ENCODE results near the gene KCNK3. TPM values are rescaled to one million over a fixed set of nuclear protein-coding genes. Genes with fewer than 3 reads are reported as not detected.
A peak's percentile ranks its signal among the peaks of the same experiment; 100 is the strongest.

The KCNK3 gene
- total RNA-seq, 2 donors from 2014 or later, result 11.1 to 14.5 TPM

DNA sequence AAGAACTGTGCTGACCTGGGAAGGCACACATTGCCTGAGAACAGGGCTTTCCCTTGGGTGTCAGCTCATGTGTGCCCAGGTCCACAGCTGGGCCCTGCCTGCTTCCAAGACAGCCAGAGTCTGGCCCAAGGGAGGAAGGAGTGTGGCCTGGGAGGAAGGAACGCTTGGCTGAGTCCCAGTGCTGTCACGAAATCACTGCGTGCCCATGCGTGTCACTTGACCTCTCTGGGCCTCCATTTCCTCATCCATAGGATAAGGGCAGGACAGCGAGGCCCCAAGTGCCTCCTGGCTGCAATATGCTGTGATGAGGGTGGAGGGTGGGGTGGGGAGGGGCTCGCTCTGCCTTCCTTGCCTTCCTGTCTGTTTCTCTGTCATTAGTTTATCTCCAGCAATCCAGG is 642 bp upstream of the KCNK3 start:
- H3K36me3 ChIP-seq, result no peaks in the 10 kb centered on the region
- no peaks in the 10 kb centered on the region for H3K27me3 ChIP-seq (replicated peaks; ENCODE audit: insufficient read depth)
- TF ChIP-seq POLR2A (IDR thresholded peaks at IDR 0.05) (no peak), POLR2AphosphoS5 (IDR thresholded peaks at IDR 0.05) (no peak)
- TF ChIP-seq, protein P1, sequence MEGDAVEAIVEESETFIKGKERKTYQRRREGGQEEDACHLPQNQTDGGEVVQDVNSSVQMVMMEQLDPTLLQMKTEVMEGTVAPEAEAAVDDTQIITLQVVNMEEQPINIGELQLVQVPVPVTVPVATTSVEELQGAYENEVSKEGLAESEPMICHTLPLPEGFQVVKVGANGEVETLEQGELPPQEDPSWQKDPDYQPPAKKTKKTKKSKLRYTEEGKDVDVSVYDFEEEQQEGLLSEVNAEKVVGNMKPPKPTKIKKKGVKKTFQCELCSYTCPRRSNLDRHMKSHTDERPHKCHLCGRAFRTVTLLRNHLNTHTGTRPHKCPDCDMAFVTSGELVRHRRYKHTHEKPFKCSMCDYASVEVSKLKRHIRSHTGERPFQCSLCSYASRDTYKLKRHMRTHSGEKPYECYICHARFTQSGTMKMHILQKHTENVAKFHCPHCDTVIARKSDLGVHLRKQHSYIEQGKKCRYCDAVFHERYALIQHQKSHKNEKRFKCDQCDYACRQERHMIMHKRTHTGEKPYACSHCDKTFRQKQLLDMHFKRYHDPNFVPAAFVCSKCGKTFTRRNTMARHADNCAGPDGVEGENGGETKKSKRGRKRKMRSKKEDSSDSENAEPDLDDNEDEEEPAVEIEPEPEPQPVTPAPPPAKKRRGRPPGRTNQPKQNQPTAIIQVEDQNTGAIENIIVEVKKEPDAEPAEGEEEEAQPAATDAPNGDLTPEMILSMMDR (IDR thresholded peaks at IDR 0.05), result no peak

DNA sequence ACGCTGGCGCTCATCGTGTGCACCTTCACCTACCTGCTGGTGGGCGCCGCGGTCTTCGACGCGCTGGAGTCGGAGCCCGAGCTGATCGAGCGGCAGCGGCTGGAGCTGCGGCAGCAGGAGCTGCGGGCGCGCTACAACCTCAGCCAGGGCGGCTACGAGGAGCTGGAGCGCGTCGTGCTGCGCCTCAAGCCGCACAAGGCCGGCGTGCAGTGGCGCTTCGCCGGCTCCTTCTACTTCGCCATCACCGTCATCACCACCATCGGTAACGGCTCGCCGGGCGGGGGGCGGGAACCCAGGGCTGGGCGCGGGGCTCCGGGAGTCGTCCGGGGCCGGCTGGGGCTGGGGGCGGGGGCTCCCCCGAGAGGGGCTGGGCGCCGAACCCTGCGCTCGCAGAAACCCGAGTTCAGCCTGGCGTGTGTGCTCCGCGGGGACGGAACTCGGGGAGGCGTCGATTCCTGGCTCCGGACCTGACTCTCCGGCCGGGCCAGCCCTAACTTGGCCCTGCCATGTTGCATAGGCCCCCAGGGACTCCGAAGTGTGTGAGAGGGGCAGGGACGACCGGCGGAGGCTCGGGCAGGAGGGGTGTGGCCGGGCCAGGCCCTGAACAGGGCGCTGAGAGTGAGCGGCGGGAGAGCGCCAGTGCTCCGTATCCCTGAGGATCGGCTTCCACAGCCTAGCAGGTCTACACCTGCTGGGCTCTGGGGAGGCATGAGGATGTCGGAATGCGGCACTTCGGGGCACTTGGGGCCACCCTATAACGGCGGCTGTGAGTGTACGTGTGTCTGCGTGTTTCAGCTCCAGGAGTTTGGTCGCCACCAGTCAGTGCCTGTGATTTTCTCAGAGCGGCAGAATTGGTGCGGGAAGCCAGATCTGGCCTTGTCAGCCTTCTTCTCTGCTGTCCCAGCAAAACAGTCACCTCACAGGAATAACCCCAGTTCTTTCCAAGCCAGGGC is 651 bp downstream of the KCNK3 start:
- TF ChIP-seq, protein P1 (IDR thresholded peaks at IDR 0.05), result no peak
- TF ChIP-seq POLR2AphosphoS5 (IDR thresholded peaks at IDR 0.05), result no peak
- no peak for TF ChIP-seq POLR2A (IDR thresholded peaks at IDR 0.05)
- Histone ChIP-seq H3K4me1 (replicated peaks) (peaks cover 7% of the 10 kb centered on the region), H3K36me3 (no peaks in the 10 kb centered on the region), H3K9me3 (no peaks in the 10 kb centered on the region), H3K4me3 (peak overlapping the region; percentile 29 to 44), H3K27me3 (replicated peaks; ENCODE audit: insufficient read depth) (no peaks in the 10 kb centered on the region), H3K27ac (peak overlapping the region; percentile 70 to 83)
- 3% methylated on average over 64 of the region's 83 CpGs for WGBS
- intact Hi-C loops (cut with DNase I), result no loop called here
- DNase-seq (ENCODE audit: low spot score), result no peak

More for the DNA sequence above, 642 bp upstream of the KCNK3 start:
- intact Hi-C loops (cut with DNase I), result no loop called here
- H3K4me3 ChIP-seq, result no peak overlapping the region
- H3K4me1 ChIP-seq (replicated peaks), result peaks cover 7% of the 10 kb centered on the region
- peak overlapping the region; percentile 80 to 81 for H3K27ac ChIP-seq
- H3K9me3 ChIP-seq, result no peaks in the 10 kb centered on the region
- 12% methylated on average over 6 of the region's 6 CpGs for WGBS
- peak; percentile 32 for DNase-seq (ENCODE audit: low spot score)

DNA sequence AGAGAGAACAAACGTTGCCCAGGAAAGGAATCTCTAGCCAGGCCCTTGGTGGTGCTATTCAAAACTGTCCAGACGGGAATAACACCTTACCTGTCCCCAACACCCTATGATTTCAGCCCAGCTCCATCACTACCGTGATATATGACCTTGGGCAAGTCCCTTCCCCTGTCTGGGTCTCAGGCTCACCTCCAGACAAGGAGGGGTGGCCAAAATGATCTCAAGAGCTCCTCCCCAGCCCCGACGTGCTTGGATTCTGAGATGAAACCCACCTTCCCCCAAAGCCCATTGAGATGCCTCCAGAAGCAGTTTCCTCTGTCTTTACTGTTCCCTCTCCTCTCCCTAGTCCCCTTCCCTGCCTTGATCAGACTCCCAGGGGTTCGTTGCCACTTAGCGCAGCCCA is 1.5 kb downstream of the KCNK3 start:
- Histone ChIP-seq H3K4me3 (peak overlapping the region in 1 of 2 donors; percentile 44), H3K4me1 (replicated peaks) (peaks cover 7% of the 10 kb centered on the region), H3K9me3 (no peaks in the 10 kb centered on the region), H3K27ac (no peak overlapping the region), H3K36me3 (no peaks in the 10 kb centered on the region), H3K27me3 (replicated peaks; ENCODE audit: insufficient read depth) (no peaks in the 10 kb centered on the region)
- DNase-seq (ENCODE audit: low spot score), result no peak
- TF ChIP-seq, protein P1 (IDR thresholded peaks at IDR 0.05), result no peak
- intact Hi-C loops (cut with DNase I), result no loop called here
- 57% methylated on average over 7 of the region's 7 CpGs for whole genome bisulfite sequencing

DNA sequence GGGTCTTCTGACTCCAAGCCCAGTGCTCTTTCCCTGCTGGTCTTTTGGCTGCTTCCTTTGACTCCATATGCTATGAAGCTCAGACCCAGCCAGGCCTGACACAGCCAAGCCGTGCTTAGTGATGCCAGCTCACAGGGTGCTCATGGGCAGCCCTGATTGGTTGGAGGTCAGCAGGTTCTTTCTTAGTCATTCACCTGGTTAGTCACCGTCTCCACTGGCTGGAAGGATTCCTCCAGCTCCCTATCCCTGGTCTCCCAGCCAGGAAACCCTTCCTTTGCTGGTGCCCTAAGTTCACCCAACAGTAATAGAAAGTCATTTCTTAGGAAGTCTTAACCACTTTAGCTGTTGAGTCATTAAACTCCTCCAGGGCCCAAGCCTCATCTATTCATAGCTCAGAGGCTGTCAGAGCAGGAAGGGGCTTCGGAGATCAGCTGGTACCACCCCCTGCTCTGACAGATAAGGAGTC is 3.9 kb downstream of the KCNK3 start:
- Histone ChIP-seq H3K27me3 (replicated peaks; ENCODE audit: insufficient read depth) (no peaks in the 10 kb centered on the region), H3K9me3 (no peaks in the 10 kb centered on the region), H3K4me1 (replicated peaks) (peaks cover 7% of the 10 kb centered on the region), H3K4me3 (no peak overlapping the region), H3K27ac (no peak overlapping the region), H3K36me3 (no peaks in the 10 kb centered on the region)
- intact Hi-C loops (cut with DNase I), result no loop called here
- 70% methylated on average over 3 of the region's 3 CpGs for WGBS
- TF ChIP-seq POLR2A (IDR thresholded peaks at IDR 0.05) (no peak), POLR2AphosphoS5 (IDR thresholded peaks at IDR 0.05) (no peak)
- TF ChIP-seq, protein P1 (IDR thresholded peaks at IDR 0.05), result no peak
- DNase-seq (ENCODE audit: low spot score), result no peak

DNA sequence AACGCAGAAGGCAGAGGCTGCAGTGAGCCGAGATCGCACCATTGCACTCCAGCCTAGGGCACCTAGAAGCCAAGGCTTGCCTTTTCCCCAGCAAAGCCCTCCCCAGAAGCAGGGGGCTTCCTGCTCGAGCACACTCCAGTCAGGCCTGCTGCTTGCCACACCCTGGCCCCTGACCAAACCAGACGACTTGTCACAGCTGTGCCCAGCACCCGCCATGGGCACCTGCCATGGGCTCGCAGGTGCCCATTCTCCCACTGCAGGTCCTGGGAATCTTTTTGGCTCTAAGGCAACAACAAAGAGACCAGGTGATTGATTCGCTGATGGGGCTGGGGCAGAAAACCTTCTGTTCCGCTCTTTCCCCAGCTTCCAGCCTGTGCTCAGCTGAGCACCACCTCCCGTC is 4.9 kb downstream of the KCNK3 start:
- no peaks in the 10 kb centered on the region for H3K27me3 ChIP-seq (replicated peaks; ENCODE audit: insufficient read depth)
- intact Hi-C loops (cut with DNase I), result no loop called here
- peaks cover 7% of the 10 kb centered on the region for H3K4me1 ChIP-seq (replicated peaks)
- 89% methylated on average over 10 of the region's 10 CpGs for WGBS
- TF ChIP-seq, protein P1 (IDR thresholded peaks at IDR 0.05), result no peak
- TF ChIP-seq POLR2AphosphoS5 (IDR thresholded peaks at IDR 0.05), result no peak
- no peak for TF ChIP-seq POLR2A (IDR thresholded peaks at IDR 0.05)
- no peaks in the 10 kb centered on the region for H3K9me3 ChIP-seq
- H3K4me3 ChIP-seq, result no peak overlapping the region
- no peak for DNase-seq (ENCODE audit: low spot score)
- H3K27ac ChIP-seq, result no peak overlapping the region
- H3K36me3 ChIP-seq, result no peaks in the 10 kb centered on the region
